GM21528 (cell line): ENCODE data around the gene FOXP1.

ENCODE experiments used
- ATAC-seq: cut with Tn5 transposase; IDR thresholded peaks from one replicate; pipeline ENCODE4 v1.9.1; 2021; ENCODE audit warnings: mild to moderate bottlenecking, moderate library complexity; ENCODE audit not compliant: unreplicated experiment, low FRiP score

Gene FOXP1

DNA sequence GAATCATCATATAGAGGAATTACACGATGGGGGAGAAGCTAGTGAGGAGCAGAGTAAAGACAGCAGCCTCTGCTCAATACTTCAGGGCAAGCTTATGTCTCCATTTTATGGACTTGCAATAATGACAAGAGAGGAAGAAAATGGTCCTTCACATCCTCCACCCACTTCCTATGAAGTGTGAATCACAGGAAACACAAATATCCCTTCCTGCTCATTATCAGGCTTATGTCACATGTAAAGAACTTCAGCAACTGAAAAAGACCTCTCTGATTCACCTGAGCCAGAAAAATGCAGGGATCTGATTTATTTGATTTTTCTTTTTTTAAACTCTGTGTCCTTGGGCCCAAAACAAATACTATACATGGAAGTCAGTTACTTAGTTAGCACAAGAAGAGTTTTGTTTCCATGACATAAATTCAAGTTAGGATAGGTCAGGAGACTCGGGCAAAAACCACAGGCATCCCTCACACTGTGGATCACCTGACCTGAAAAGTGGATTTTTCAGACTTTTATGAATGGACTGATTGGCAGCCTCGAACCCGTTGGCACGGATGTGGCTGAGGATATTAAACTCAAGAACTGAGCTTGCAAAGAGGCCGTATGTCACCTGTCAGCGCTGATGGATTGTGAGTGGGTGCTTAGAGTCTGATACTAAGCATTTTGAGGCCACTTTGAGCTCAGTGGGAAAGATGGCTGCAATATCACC is 650.3 kb downstream of the FOXP1 start:
- no peak for ATAC-seq

DNA sequence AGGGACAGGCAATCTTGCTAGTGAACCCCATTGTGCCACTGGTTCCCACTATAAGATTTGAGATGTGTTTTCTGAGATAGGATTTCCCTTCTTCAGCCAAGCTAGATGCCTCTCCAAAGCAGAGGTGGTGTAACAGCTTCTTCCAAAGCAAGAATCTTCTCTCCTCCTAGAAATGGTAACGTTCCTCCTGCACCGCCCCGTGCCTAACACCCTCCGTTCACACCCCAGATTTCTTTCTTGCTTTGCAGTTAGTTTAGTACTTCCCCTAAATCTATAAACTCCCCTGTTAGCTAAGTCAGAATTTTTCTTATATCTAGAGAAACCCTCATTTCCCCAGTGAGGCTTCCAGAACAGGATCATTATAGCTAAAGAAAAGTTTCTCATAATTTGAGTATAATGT is 653.5 kb downstream of the FOXP1 start:
- ATAC-seq: no peak

DNA sequence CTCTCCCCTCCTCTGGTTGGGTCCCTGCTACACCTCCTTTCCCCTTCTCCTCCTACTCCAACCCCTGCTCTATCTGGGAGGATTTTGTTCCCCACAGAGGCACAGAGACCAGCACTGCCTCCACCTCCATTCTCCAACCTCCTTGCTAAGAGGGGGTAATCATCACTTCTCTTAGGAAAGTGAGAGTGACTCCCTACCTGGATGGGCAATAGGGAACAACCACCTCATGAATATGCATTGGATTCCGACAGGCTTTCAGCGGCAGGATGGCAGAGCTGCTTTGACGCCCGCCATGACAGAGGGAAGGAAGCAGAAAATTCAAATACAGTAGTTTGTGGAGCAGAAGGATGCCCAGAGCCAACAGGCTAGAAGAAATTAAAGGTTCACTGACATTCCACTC is 656.3 kb downstream of the FOXP1 start:
- ATAC-seq: no peak

DNA sequence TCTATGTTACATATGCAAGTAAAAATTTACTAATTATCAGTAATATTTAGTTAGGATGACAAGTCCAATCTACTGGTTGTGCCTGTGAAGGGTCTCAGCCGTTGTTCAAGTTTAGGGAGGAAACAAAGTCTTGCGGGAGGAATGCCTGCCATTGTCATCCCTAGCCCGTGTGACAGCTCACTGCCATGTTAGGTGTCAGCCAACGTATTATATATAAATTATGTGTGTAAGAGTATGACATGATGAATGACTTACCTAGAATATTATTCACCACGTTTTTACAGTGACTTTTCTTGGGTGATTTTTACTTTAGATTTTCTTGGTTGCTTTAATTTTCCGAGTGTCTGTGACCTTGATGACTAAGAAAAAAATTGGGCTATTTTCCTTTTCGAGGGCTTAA is 656.7 kb downstream of the FOXP1 start:
- ATAC-seq: no peak

DNA sequence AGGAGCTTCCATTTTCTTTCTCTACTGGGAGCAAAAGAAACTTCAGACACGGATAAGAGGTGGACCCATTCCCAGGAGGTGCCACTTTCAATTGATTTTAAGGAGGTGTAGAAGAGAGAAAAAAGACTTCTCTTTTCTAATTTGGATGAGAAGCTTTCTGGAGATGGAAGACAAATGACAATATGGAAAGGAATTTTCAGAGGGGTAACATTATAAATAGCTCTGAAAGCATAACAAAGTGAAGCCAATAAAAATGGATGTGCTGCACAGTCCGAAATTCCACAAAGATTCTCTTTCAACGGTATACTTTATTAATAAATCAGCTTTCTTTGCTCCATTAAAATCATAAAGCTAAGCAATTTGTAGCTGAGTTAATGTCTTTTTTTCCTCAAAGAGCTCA is 663.9 kb downstream of the FOXP1 start:
- ATAC-seq: no peak

DNA sequence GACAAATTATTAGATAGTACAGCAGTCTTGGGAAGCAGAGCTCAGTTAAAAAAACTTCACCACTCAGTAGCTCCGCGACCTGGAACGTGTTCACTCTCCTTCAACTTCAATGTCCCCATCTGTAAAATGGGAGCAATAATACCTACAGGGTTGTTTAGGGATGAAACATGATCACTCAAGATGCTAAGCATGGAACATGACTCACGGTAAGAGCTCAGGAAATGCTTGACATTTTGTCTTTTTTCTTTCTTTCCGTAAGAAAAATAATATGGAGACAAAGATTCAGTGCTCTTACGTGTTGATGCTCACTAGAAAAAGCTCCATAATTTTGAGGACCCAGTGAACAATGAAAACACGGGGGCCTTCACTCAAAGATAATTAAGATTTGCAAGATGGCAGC is 664.4 kb downstream of the FOXP1 start:
- no peak for ATAC-seq

DNA sequence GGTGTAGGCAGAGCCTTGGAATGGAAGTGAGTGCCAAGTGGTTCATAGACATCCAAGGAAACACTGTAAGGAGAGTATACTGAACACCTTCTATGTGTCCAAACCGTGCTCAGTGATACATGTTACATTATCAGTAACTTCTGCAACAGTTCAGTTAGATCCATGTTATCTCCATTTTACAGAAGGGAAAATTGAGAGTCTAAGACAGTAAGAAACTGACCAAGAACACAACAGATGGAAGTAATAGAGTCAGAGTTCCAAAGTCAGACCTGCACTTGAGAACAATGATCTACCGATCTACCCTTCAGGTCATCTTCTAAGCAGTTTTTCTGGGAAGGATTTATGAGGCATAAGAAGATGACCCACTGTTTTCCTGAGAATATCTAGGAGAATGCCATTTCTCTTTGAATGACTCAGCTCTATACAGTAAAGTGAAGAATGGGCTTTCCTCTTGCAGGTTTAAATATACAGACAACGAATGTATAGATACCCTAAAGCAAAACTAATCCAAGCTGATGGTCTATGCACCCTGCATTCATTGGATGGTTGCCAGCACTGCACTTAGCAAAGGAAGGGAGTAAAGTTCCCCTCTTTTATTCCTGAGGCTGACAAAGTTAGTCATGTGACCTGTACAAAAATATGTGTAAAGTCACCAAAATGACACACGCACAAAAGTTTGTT is 667.0 kb downstream of the FOXP1 start:
- ATAC-seq: no peak

DNA sequence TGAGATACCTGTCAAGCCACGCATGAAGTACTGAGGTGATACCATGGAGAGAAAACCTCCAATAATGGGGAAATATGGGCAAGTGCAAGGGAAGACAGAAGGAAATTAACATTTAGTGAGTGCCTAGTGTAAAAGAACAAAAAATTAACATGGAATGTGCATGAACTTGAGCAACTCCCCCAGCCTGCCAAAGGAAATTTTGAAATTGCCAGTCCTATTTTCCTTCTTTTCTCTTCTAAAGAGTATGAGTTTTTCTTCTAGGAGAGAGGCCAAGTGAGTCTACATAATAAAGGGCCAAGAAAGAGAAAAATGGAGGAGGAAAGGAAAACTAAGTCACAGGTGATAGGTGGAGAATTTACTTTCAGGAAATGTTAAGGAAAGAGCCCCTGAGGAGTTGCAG is 668.7 kb downstream of the FOXP1 start:
- ATAC-seq: no peak

DNA sequence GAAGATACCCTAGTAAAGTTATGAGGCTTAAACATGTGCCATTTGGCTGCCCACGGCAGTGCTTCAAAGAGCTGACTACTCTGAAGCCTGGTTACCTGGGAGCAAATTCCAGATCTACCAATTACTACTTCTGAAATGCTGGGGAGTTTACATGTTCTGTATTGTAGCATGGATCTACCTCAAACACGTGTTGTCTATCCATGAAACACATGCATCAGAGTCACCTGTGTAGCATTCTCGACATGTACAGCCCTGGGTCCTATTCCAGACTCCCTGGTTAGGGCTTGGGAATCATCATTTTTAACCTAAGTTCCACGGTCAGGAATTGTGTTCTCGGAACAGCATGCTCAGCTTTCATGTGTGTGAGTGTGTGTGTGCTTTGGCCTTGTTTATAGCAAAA is 671.8 kb downstream of the FOXP1 start:
- ATAC-seq: no peak

DNA sequence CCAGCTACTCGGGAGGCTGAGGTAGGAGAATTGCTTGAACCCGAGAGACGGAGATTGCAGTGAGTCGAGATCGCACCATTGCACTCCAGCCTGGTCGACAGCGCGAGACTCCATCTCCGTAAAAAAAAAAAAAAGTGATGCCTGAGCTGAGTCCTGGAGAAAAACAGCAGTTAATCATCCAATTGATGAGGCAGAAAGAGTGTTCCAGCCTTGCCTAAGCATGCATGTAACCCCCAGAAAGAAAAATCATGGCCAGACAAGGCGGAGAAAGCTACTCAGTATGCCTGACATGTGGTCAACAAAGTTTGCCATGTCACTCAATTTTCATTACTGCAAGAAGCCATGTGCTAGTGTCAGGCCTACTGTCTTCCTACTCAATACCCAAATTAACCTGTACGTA is 678.0 kb downstream of the FOXP1 start:
- no peak for ATAC-seq
